ENCODE results near the gene GLUL.
"Not testable (repeated sequence)": the region's sequence is repeated elsewhere in the genome, so short reads cannot be mapped to it uniquely, and the experiment has no call there.

Gene GLUL

DNA sequence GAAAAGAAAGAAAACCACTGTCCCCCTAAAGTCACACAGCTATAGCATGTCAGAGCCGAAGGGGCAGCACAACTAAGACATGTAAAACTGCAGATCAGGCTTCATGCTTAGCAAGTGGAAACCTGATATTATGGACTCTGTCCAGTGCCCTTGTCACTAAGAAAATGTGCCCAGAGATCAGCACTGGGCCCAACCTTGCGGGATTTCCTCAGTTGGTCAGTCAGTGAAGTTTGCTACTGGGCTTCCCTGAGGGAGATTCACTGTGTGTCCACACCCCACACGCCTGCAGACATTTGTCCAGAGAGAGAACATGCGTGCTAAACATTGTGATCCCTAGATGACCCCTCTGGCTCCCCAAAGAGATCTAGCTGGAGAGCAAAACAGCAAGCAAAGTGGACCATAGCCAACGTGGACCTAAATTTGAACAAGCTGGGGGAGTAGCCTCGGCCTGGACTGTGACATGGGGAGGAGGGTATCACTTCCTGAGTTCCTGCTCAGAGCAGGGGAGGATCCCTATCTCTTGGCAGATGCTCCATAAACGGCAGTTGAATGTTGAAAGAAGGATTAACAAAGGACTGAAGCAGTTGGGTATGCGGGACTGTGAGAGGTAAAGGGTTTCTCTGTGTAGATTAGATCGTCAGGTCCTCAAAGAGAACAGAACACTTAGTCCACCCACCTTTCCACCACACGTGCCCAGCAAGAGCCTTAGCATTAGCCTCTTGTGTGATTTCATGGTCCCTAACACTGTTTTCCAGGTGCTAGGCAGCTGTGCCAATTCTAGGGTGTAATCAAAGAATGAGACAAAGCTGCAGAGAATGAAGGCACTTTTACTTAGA is 53.6 kb downstream of the GLUL start:
- Mint-ChIP-seq H3K27me3 (peaks cover 4% of the 10 kb centered on the region), H3K27ac (no peak overlapping the region), H3K4me3 (no peak overlapping the region), H3K9me3 (no peaks in the 10 kb centered on the region), H3K4me1 (ENCODE audit: low read depth) (peaks cover 19% of the 10 kb centered on the region), H3K36me3 (ENCODE audit: low read depth) (no peaks in the 10 kb centered on the region)
- intact Hi-C loops (cut with micrococcal nuclease), result no loop called here

DNA sequence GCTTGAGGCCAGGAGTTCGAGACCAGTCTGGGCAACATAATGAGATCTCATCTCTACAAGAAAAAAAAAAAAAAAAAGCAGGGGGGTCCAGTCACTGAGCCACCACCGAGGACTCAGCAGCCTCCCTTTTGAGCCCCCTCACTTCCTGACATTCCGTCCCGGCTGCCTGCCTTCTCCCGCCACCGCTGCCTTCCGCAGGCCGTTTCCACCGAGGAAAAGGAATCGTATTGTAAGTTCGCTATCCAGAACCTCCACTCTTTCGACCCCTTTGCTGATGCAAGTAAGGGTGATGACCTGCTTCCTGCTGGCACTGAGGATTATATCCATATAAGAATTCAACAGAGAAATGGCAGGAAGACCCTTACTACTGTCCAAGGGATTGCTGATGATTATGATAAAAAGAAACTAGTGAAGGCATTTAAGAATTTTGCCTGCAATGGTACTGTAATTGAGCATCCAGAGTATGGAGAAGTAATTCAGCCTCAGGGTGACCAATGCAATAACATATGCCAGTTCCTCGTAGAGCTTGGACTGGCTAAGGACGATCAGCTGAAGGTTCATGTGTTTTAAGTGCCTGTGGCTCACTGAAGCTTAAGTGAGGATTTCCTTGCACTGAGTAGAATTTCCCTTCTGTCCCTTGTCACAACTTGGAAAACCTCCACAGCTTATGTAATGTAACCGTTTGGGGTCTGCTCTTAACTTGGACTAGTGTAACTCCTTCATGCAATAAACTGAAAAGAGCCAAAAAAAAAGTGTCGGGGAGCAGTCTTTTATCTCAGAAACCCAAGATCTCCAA is 55.6 kb downstream of the GLUL start:
- H3K4me3 Mint-ChIP-seq, result no peak overlapping the region
- intact Hi-C loops (cut with micrococcal nuclease), result no loop called here
- H3K9me3 Mint-ChIP-seq, result no peaks in the 10 kb centered on the region
- H3K36me3 Mint-ChIP-seq (ENCODE audit: low read depth), result no peaks in the 10 kb centered on the region
- peaks cover 4% of the 10 kb centered on the region for H3K27me3 Mint-ChIP-seq
- peaks cover 27% of the 10 kb centered on the region for H3K4me1 Mint-ChIP-seq (ENCODE audit: low read depth)
- H3K27ac Mint-ChIP-seq, result no peak overlapping the region

DNA sequence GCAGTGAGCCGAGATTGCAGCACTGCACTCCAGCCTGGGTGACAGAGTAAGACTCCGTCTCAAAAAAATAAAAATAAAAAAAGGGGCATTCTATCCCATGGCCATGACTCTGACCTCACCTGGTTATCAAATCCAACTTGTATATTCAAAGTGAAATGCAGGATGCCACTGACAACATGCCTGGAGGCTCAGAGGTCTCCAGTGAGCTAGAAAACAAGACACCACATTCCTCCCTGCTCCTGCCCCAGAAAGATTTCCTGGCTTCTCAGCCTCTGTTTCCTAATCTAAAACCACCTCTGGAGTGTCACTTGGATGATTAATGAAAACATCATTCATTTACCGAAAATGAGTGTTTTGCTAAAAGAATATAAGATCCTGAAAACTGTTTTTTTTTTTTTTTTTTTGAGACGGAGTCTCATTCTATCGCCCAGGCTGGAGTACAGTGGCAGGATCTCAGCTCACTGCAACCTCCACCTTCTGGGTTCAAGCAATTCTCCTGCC is 58.5 kb downstream of the GLUL start:
- intact Hi-C loops (cut with micrococcal nuclease); H3K36me3 Mint-ChIP-seq (ENCODE audit: low read depth); H3K27ac Mint-ChIP-seq; H3K27me3 Mint-ChIP-seq; H3K4me3 Mint-ChIP-seq; H3K9me3 Mint-ChIP-seq: not testable (repeated sequence)
- peaks cover 17% of the 10 kb centered on the region for H3K4me1 Mint-ChIP-seq (ENCODE audit: low read depth)

DNA sequence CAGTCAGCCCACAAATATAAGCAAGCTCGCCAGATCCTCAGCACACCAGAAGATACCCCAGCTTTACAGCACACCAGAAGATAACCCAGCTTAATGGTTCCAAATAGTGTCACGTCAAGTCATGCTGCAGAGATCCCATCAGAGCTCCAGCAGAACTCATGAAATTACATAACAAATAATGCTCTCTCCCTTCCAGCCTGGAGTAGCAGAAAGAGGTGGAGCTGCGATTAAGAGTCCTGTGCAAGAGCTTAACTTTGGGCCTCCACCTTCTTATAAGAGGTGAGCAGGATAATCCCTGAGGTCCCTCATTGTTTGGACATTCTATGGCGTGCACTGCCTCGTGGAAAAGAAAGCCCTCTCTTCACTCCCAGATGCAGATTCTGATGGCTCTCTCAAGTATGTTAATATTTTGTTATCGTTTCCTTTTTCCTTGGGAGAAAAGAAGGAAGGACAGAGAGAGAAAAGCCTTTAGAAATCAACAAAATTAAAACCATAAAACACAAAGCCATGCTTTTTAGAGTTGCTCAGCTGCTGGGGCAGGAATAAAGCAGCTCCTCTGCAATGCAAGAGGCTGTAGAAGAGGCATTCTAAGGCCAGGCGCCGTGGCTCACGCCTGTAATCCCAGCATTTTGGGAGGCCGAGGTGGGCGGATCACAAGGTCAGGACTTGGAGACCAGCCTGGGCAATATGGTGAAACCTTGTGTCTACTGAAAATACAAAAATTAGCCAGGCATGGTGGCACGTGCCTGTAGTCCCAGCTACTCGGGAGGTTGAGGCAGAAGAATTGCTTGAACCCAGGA is 59.1 kb downstream of the GLUL start:
- Mint-ChIP-seq H3K27ac (no peak overlapping the region), H3K27me3 (peaks cover 4% of the 10 kb centered on the region), H3K4me1 (ENCODE audit: low read depth) (peaks cover 17% of the 10 kb centered on the region), H3K9me3 (no peaks in the 10 kb centered on the region), H3K36me3 (ENCODE audit: low read depth) (no peaks in the 10 kb centered on the region), H3K4me3 (no peak overlapping the region)
- intact Hi-C loops (cut with micrococcal nuclease), result no loop called here
